H1 (cell line): ENCODE results near the gene LIF. TPM values are rescaled to one million over a fixed set of nuclear protein-coding genes. Genes with fewer than 3 reads are reported as not detected.

Experiments used
- CTCF ChIA-PET: fragments of 300-600 bp; sonication (Branson Sonifier 250); formaldehyde crosslinking; loops from one replicate; lab custom pipeline; 2021; ENCODE audit not compliant: partially characterized antibody; lab: Charles Lee
- POLR2A ChIA-PET: fragments of 300-600 bp; sonication (Branson Sonifier 250); formaldehyde crosslinking; loops from one replicate; lab custom pipeline; 2021; ENCODE audit warnings: inconsistent platforms; ENCODE audit not compliant: partially characterized antibody; lab: Charles Lee
- DNase-seq, 2 experiments: peaks; one replicate each; pipeline versions ENCODE4 v3.0.0 to v3.0.0-alpha.2; 2010 to 2022; ENCODE audit warnings: low spot score in 2 of 2, low read depth in 1 of 2, mixed read lengths in 1 of 2
- FAIRE-seq: peaks from 2 replicates; lab custom pipeline; 2011; peaks lifted over from hg19 to GRCh38; lab: Jason Lieb, UNC
- H2AFZ ChIP-seq: 2 replicates; pipeline ENCODE4 v1.8.1; 2012; ENCODE audit warnings: low read length, inconsistent platforms
- H2AK5ac ChIP-seq: 2 replicates; pipeline ENCODE4 v1.6.1; 2013; ENCODE audit warnings: low read depth, low read length
- H2BK120ac ChIP-seq: replicated peaks from 2 replicates; pipeline ENCODE3; 2013; ENCODE audit warnings: low read depth, low read length, inconsistent platforms
- H2BK12ac ChIP-seq: 2 replicates; pipeline ENCODE4 v1.6.1; 2013; ENCODE audit warnings: low read depth, low read length
- H2BK15ac ChIP-seq: 2 replicates; pipeline ENCODE4 v1.6.1; 2013; ENCODE audit warnings: low read length
- H2BK20ac ChIP-seq: 2 replicates; pipeline ENCODE4 v1.6.1; 2013; ENCODE audit warnings: low read length
- H2BK5ac ChIP-seq: 2 replicates; pipeline ENCODE4 v1.6.1; 2013; ENCODE audit warnings: low read depth, low read length
- H3K14ac ChIP-seq: 2 replicates; pipeline ENCODE4 v1.6.1; 2013; ENCODE audit warnings: inconsistent platforms; ENCODE audit not compliant: insufficient read length
- H3K18ac ChIP-seq: 2 replicates; pipeline ENCODE4 v1.6.1; 2013; ENCODE audit warnings: low read length; ENCODE audit errors: extremely low read depth
- H3K23ac ChIP-seq: 2 replicates; pipeline ENCODE4 v1.6.1; 2013; ENCODE audit warnings: inconsistent platforms; ENCODE audit not compliant: insufficient read length
- H3K23me2 ChIP-seq: 2 replicates; pipeline ENCODE4 v1.6.1; 2013; ENCODE audit warnings: low read depth, low read length
- H3K27ac ChIP-seq: 2 replicates; pipeline ENCODE4 v1.6.1; 2011; ENCODE audit warnings: low read depth, low read length, inconsistent platforms
- H3K27me3 ChIP-seq, 4 experiments: replicated peaks in 1 of 4; 1 replicate in 1 of 4; 2 replicates in 3 of 4; pipeline versions ENCODE4 v1.6.1 to v1.8.1; 2011 to 2013; ENCODE audit warnings: low read length in 3 of 4, mild to moderate bottlenecking in 3 of 4, inconsistent platforms in 2 of 4, mixed read lengths in 2 of 4, moderate library complexity in 1 of 4; ENCODE audit not compliant: control insufficient read depth in 3 of 4, insufficient read depth in 3 of 4; ENCODE audit errors: extremely low read depth in 1 of 4
- H3K36me3 ChIP-seq, 4 experiments: 2 replicates each; pipeline versions ENCODE4 v1.6.1 to v1.8.1; 2011 to 2013; ENCODE audit warnings: mild to moderate bottlenecking in 4 of 4, low read length in 3 of 4, moderate library complexity in 2 of 4, control low read depth in 1 of 4, inconsistent platforms in 1 of 4; ENCODE audit not compliant: insufficient read depth in 4 of 4, control insufficient read depth in 2 of 4
- H3K4ac ChIP-seq: replicated peaks from 2 replicates; pipeline ENCODE3; 2013; ENCODE audit warnings: low read length, low read depth, mixed read lengths, inconsistent platforms; ENCODE audit not compliant: insufficient read length
- H3K4me1 ChIP-seq, 4 experiments: replicated peaks in 1 of 4; 1 replicate in 1 of 4; 2 replicates in 3 of 4; pipeline versions ENCODE4 v1.6.1 to v1.8.1; 2011 to 2013; ENCODE audit warnings: low read length in 3 of 4, inconsistent platforms in 2 of 4, mixed read lengths in 1 of 4; ENCODE audit not compliant: insufficient read depth in 4 of 4, control insufficient read depth in 3 of 4
- H3K4me2 ChIP-seq, 2 experiments: 2 replicates each; pipeline versions ENCODE4 v1.6.1 to v1.8.1; 2011 to 2013; ENCODE audit warnings: low read depth in 2 of 2, low read length in 2 of 2, control low read depth in 1 of 2, inconsistent platforms in 1 of 2, mild to moderate bottlenecking in 1 of 2; ENCODE audit not compliant: insufficient read depth in 1 of 2
- H3K4me3 ChIP-seq, 4 experiments: fragments of 200-600, 300-600 bp in 1 of 4; sonication (generic), shearing (Covaris generic), sonication (Bioruptor Twin) in 1 of 4; 2 replicates each; pipeline versions ENCODE4 v1.5.1 to v1.8.1; 2011 to 2016; ENCODE audit warnings: low read length in 4 of 4, low read depth in 3 of 4, control low read depth in 2 of 4, inconsistent platforms in 2 of 4, mild to moderate bottlenecking in 2 of 4, mixed read lengths in 1 of 4, moderate library complexity in 1 of 4; ENCODE audit not compliant: insufficient read depth in 2 of 4; ENCODE audit errors: extremely low read depth in 1 of 4
- H3K56ac ChIP-seq: replicated peaks from 2 replicates; pipeline ENCODE3; 2013; ENCODE audit warnings: low read depth, mild to moderate bottlenecking, mixed read lengths, low read length, inconsistent platforms; ENCODE audit not compliant: insufficient read length
- H3K79me1 ChIP-seq: 2 replicates; pipeline ENCODE4 v1.6.1; 2013; ENCODE audit warnings: low read depth, low read length, control low read depth
- H3K79me2 ChIP-seq, 2 experiments: 2 replicates each; pipeline versions ENCODE4 v1.6.1 to v1.8.1; 2012 to 2013; ENCODE audit warnings: low read length in 2 of 2, mild to moderate bottlenecking in 2 of 2, inconsistent platforms in 1 of 2; ENCODE audit not compliant: insufficient read depth in 2 of 2, control insufficient read depth in 1 of 2
- H3K9ac ChIP-seq, 4 experiments: replicated peaks in 1 of 4; 1 replicate in 1 of 4; 2 replicates in 3 of 4; pipeline versions ENCODE4 v1.6.1 to v1.8.1; 2011 to 2013; ENCODE audit warnings: low read depth in 3 of 4, low read length in 3 of 4, control low read depth in 2 of 4, mild to moderate bottlenecking in 2 of 4, moderate library complexity in 2 of 4, inconsistent platforms in 1 of 4; ENCODE audit errors: extremely low read depth in 1 of 4
- H3K9me3 ChIP-seq, 2 experiments: 2 replicates each; pipeline versions ENCODE4 v1.6.1 to v1.8.1; 2012 to 2013; ENCODE audit warnings: mild to moderate bottlenecking in 2 of 2, moderate library complexity in 2 of 2, control low read depth in 1 of 2, inconsistent platforms in 1 of 2, low read depth in 1 of 2, low read length in 1 of 2, mixed read lengths in 1 of 2; ENCODE audit not compliant: insufficient read depth in 2 of 2
- H4K20me1 ChIP-seq, 2 experiments: replicated peaks in 1 of 2; 2 replicates each; pipeline versions ENCODE3 to v1.8.1; 2011 to 2013; ENCODE audit warnings: inconsistent platforms in 2 of 2, low read length in 2 of 2, mild to moderate bottlenecking in 1 of 2; ENCODE audit not compliant: insufficient read depth in 2 of 2, control insufficient read depth in 1 of 2
- H4K5ac ChIP-seq: 2 replicates; pipeline ENCODE4 v1.6.1; 2013; ENCODE audit warnings: low read length, low read depth, mixed read lengths, inconsistent platforms; ENCODE audit not compliant: insufficient read length
- H4K8ac ChIP-seq: 2 replicates; pipeline ENCODE4 v1.8.0; 2013; ENCODE audit warnings: mild to moderate bottlenecking, moderate library complexity, low read length, inconsistent platforms; ENCODE audit not compliant: insufficient read depth; ENCODE audit errors: extremely low read depth
- H4K91ac ChIP-seq: replicated peaks from 2 replicates; pipeline ENCODE3; 2013; ENCODE audit warnings: low read length, mixed read lengths, inconsistent platforms; ENCODE audit not compliant: insufficient read length
- CTBP2 ChIP-seq: IDR thresholded peaks from 2 replicates; pipeline ENCODE4 v1.7.0; 2011; ENCODE audit warnings: borderline replicate concordance, mild to moderate bottlenecking, moderate library complexity, mixed read lengths, low read length; ENCODE audit not compliant: insufficient read depth, insufficient read length
- FOSL1 ChIP-seq: IDR thresholded peaks from 2 replicates; pipeline ENCODE4 v1.6.1; 2011; ENCODE audit warnings: mild to moderate bottlenecking, low read depth, low read length, moderate library complexity; ENCODE audit not compliant: insufficient read depth
- GTF2F1 ChIP-seq: IDR thresholded peaks from 2 replicates; pipeline ENCODE4 v1.6.1; 2012; ENCODE audit warnings: low read depth, low read length, improper control_type of control experiment, borderline replicate concordance
- NRF1 ChIP-seq: IDR thresholded peaks from 2 replicates; pipeline ENCODE4 v1.6.1; 2011; ENCODE audit warnings: mild to moderate bottlenecking, low read depth, low read length, improper control_type of control experiment
- RBBP5 ChIP-seq: IDR thresholded peaks from 2 replicates; pipeline ENCODE4 v1.7.1; 2012; ENCODE audit warnings: low read depth, mild to moderate bottlenecking, inconsistent platforms, low read length, moderate library complexity, borderline replicate concordance
- SIN3A ChIP-seq, 2 experiments: IDR thresholded peaks in 1 of 2; conservative IDR thresholded peaks in 1 of 2; 2 replicates each; pipeline ENCODE4 v1.6.1; 2011 to 2012; ENCODE audit warnings: low read length in 2 of 2, improper control_type of control experiment in 1 of 2, low read depth in 1 of 2, mild to moderate bottlenecking in 1 of 2
- SP2 ChIP-seq: IDR thresholded peaks from 2 replicates; pipeline ENCODE4 v1.6.1; 2012; ENCODE audit warnings: mild to moderate bottlenecking, low read length, inconsistent platforms
- YY1 ChIP-seq: IDR thresholded peaks from 2 replicates; pipeline ENCODE4 v1.6.1; 2011; ENCODE audit warnings: low read depth, mild to moderate bottlenecking, low read length
- WGBS, 2 experiments: shearing (Covaris generic) in 1 of 2; methylation state at CpG; one replicate each; pipeline versions ENCODE4 v1.1.6 to v1.1.7; 2013 to 2015; ENCODE audit warnings: low lambda C conversion rate in 2 of 2, mixed read lengths in 2 of 2, inconsistent platforms in 1 of 2, low coverage in 1 of 2, missing lambda C conversion rate in 1 of 2; ENCODE audit not compliant: insufficient replicate concordance in 2 of 2, insufficient coverage in 1 of 2, insufficient read length in 1 of 2; ENCODE audit errors: extremely low coverage in 1 of 2, missing lambda C conversion rate in 1 of 2; 5-methylcytosine and 5-hydroxymethylcytosine counted together
- polyA plus RNA-seq, 7 experiments: library from polyadenylated mRNA; depleted of rRNA in 3 of 7; stranded (reverse) in 5 of 7; unstranded in 2 of 7; fragments of >200 nt in 5 of 7; fragments of 200-250 nt in 2 of 7; gene quantifications; 1 replicate in 5 of 7; 2 replicates in 1 of 7; 4 replicates in 1 of 7; pipeline versions ENCODE4 v1.2.1 to v1.2.3, GENCODE V29; 2011 to 2013; ENCODE audit warnings: missing spikeins in 2 of 7, mixed read lengths in 2 of 7
- total RNA-seq: library from RNA; stranded (reverse); fragmentation: NEBNext Ultra II Directional; extraction: Animal tissue kit (Norgen Biotek cat#: 25700); gene quantifications from 2 replicates; pipeline ENCODE4 v1.2.1, GENCODE V29; 2021
- TF ChIP-seq, protein P1 (sequence below): IDR thresholded peaks from 2 replicates; pipeline ENCODE4 v1.6.1; 2012; ENCODE audit warnings: low read length, inconsistent platforms
- TF ChIP-seq, protein P2 (sequence below): IDR thresholded peaks from 2 replicates; pipeline ENCODE4 v1.6.1; 2012; ENCODE audit warnings: inconsistent platforms

LIF gene
- total and polyA plus RNA-seq, 2 of the 8 experiments (the other 6 are each of a cell fraction or from before 2014, with no cell fraction given) = 3.3 to 3.5 TPM

DNA sequence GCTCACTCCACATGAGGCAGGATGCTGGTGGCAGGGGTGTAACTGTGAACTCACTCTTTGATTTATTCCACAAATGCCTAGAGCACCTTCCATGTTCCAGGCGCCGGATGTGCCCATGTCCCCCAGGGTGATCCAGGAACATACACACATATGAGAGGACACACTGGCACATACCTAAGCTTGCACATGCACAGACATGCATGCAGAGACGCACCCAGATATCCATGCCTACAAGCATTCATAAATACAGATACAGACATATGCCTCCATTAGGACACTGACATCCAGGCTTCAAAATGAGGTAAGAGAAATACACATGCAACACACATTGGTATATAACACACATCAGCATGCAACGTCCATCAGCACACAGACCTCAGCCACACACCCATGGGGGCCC is 15.6 kb upstream of the LIF start:
- no peak overlapping the region for H2BK120ac ChIP-seq
- H2AFZ ChIP-seq = no peak overlapping the region
- H3K4ac ChIP-seq = no peak overlapping the region
- DNase-seq (no peak), FAIRE-seq (no peak)
- no peaks in the 10 kb centered on the region for H3K79me2 ChIP-seq
- no peak overlapping the region; the same call in 1 of the 2 replicates for H2BK20ac ChIP-seq
- no peak overlapping the region for H3K18ac ChIP-seq
- no peak overlapping the region for H3K14ac ChIP-seq
- H3K56ac ChIP-seq = no peak overlapping the region
- H4K20me1 ChIP-seq = no peaks in the 10 kb centered on the region
- CTCF ChIA-PET = interaction anchor here (1.1 to 3.5 kb wide), 5 partner anchors 13 to 155 kb away, joined by 3 to 17 read pairs (median 6); no protein-coding TSS in a partner anchor
- peaks cover 0 to 14% (median 9%) of the 10 kb centered on the region in 4 experiments; a peak in 6 of 7 replicates for H3K4me1 ChIP-seq
- no peak overlapping the region for H3K4me3 ChIP-seq
- no peak overlapping the region for H4K8ac ChIP-seq
- no peak overlapping the region for H3K23ac ChIP-seq
- peak overlapping the region; percentile 83; the same call in 1 of the 2 replicates for H2BK15ac ChIP-seq
- H4K5ac ChIP-seq = no peak overlapping the region
- 0 out of 2 replicates have a peak overlapping the region, but pooled peaks have one; percentile 82 for H2AK5ac ChIP-seq
- no peak overlapping the region for H2BK5ac ChIP-seq
- H3K79me1 ChIP-seq = no peaks in the 10 kb centered on the region
- H2BK12ac ChIP-seq = peak overlapping the region; percentile 68; the same call in 1 of the 2 replicates
- no peak overlapping the region for H4K91ac ChIP-seq
- peaks cover 0 to under 1% (median 0%) of the 10 kb centered on the region in 4 experiments; a peak in 2 of 7 replicates for H3K27me3 ChIP-seq
- no peaks in the 10 kb centered on the region for H3K23me2 ChIP-seq
- POLR2A ChIA-PET = no interaction called here
- WGBS, 2 experiments = 90% methylated on average over 4 of the region's 4 CpGs; no CpG with 5 or more reads in 1 of the 2 experiments
- no peak overlapping the region for H3K4me2 ChIP-seq
- H3K27ac ChIP-seq = no peak overlapping the region
- no peaks in the 10 kb centered on the region for H3K36me3 ChIP-seq
- no peaks in the 10 kb centered on the region for H3K9me3 ChIP-seq
- H3K9ac ChIP-seq = no peak overlapping the region
- TF ChIP-seq GTF2F1 = no peak
- no peak for TF ChIP-seq YY1
- TF ChIP-seq FOSL1 = no peak
- TF ChIP-seq, protein P1, sequence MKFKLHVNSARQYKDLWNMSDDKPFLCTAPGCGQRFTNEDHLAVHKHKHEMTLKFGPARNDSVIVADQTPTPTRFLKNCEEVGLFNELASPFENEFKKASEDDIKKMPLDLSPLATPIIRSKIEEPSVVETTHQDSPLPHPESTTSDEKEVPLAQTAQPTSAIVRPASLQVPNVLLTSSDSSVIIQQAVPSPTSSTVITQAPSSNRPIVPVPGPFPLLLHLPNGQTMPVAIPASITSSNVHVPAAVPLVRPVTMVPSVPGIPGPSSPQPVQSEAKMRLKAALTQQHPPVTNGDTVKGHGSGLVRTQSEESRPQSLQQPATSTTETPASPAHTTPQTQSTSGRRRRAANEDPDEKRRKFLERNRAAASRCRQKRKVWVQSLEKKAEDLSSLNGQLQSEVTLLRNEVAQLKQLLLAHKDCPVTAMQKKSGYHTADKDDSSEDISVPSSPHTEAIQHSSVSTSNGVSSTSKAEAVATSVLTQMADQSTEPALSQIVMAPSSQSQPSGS = no peak
- TF ChIP-seq RBBP5 = no peak
- TF ChIP-seq, protein P2, sequence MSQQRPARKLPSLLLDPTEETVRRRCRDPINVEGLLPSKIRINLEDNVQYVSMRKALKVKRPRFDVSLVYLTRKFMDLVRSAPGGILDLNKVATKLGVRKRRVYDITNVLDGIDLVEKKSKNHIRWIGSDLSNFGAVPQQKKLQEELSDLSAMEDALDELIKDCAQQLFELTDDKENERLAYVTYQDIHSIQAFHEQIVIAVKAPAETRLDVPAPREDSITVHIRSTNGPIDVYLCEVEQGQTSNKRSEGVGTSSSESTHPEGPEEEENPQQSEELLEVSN = no peak
- TF ChIP-seq SP2 = no peak
- no peak for TF ChIP-seq NRF1
- no peak for TF ChIP-seq SIN3A (conservative IDR thresholded peaks at IDR 0.05 in 1 of 2, IDR thresholded peaks at IDR 0.05 in 1 of 2; ENCODE audit: low read depth in 1 of 2, low read length in 2 of 2)
- TF ChIP-seq CTBP2 = no peak
